B cell (primary cell): ENCODE measurements around the gene FA2H. TPM values are rescaled to one million over a fixed set of nuclear protein-coding genes. Genes with fewer than 3 reads are reported as not detected.

Experiments
- ATAC-seq: fragments of 200-7000 bp; cut with Tn5 transposase; one replicate; pipeline ENCODE4 v1.10.0; 2021; ENCODE audit warnings: low read depth, mild to moderate bottlenecking, moderate number of reproducible peaks, moderate library complexity
- CTCF ChIA-PET: fragments of 350-600 bp; sonication (Branson Sonifier 250); formaldehyde crosslinking; loops from one replicate; lab custom pipeline; 2021; ENCODE audit warnings: antibody characterized with exemption, inconsistent platforms; lab: Charles Lee
- POLR2A ChIA-PET: fragments of 350-600 bp; sonication (Branson Sonifier 250); formaldehyde crosslinking; loops from one replicate; lab custom pipeline; 2021; ENCODE audit warnings: antibody characterized with exemption; lab: Charles Lee
- DNase-seq: peaks from one replicate; pipeline ENCODE4 v3.0.0; 2013
- H2AFZ ChIP-seq: 2 replicates; pipeline ENCODE4 v1.6.1; 2012; ENCODE audit warnings: mild to moderate bottlenecking, low read depth, low read length; ENCODE audit not compliant: insufficient read depth, poor library complexity, severe bottlenecking
- H3K27ac ChIP-seq, 2 donors: 1 replicate in 1 of 2; 2 replicates in 1 of 2; pipeline ENCODE4 v1.5.1; 2012 to 2013; ENCODE audit warnings: low read length in 2 of 2, mild to moderate bottlenecking in 2 of 2, moderate library complexity in 1 of 2
- H3K27me3 ChIP-seq, 4 experiments: fragments of 200-600 bp in 1 of 4; sonication (generic) in 1 of 4; replicated peaks in 1 of 4; 1 replicate in 2 of 4; 2 replicates in 2 of 4; pipeline versions ENCODE4 v1.6.1 to v1.7.0; 2013 to 2016; ENCODE audit warnings: low read length in 3 of 4, mild to moderate bottlenecking in 2 of 4, mixed read lengths in 1 of 4, moderate library complexity in 1 of 4; ENCODE audit not compliant: insufficient read depth in 4 of 4, control insufficient read depth in 3 of 4; ENCODE audit errors: control extremely low read depth in 1 of 4
- H3K36me3 ChIP-seq, 2 experiments: replicated peaks in 1 of 2; 1 replicate in 1 of 2; 2 replicates in 1 of 2; pipeline versions ENCODE4 v1.6.1 to v1.7.1; 2013; ENCODE audit warnings: low read length in 1 of 2; ENCODE audit not compliant: insufficient read depth in 2 of 2, control insufficient read depth in 1 of 2; ENCODE audit errors: control extremely low read depth in 1 of 2, extremely low read depth in 1 of 2
- H3K4me1 ChIP-seq, 2 donors: fragments of 200-600 bp in 1 of 2; sonication (generic) in 1 of 2; 1 replicate in 1 of 2; 2 replicates in 1 of 2; pipeline versions ENCODE4 v1.5.1 to v1.6.1; 2013 to 2017; ENCODE audit warnings: low read length in 2 of 2; ENCODE audit not compliant: control insufficient read depth in 2 of 2, insufficient read depth in 2 of 2
- H3K4me2 ChIP-seq: replicated peaks from 2 replicates; pipeline ENCODE3; 2012; ENCODE audit warnings: mild to moderate bottlenecking, low read depth, low read length; ENCODE audit not compliant: poor library complexity, severe bottlenecking
- H3K4me3 ChIP-seq, 5 experiments: fragments of 200-600 bp in 1 of 5; sonication (generic) in 1 of 5; 1 replicate in 3 of 5; 2 replicates in 2 of 5; pipeline versions ENCODE4 v1.5.1 to v1.7.0; 2011 to 2016; ENCODE audit warnings: low read length in 4 of 5, mild to moderate bottlenecking in 4 of 5, low read depth in 2 of 5, control low read depth in 1 of 5, moderate library complexity in 1 of 5; ENCODE audit not compliant: insufficient read depth in 1 of 5; ENCODE audit errors: control extremely low read depth in 1 of 5, extremely low read depth in 1 of 5
- H3K79me2 ChIP-seq: fragments of 200-600 bp; sonication (generic); one replicate; pipeline ENCODE4 v1.6.0; 2016; ENCODE audit warnings: low read length; ENCODE audit not compliant: control insufficient read depth, insufficient read depth
- H3K9ac ChIP-seq: fragments of 200-600 bp; sonication (generic); 2 replicates; pipeline ENCODE4 v1.6.1; 2017; ENCODE audit warnings: mild to moderate bottlenecking, low read length, moderate library complexity
- H3K9me3 ChIP-seq, 3 donors: one replicate each; pipeline versions ENCODE4 v1.6.1 to v1.7.1; 2013; ENCODE audit warnings: low read length in 2 of 3; ENCODE audit not compliant: control insufficient read depth in 2 of 3, insufficient read depth in 1 of 3; ENCODE audit errors: control extremely low read depth in 1 of 3
- H4K20me1 ChIP-seq: 2 replicates; pipeline ENCODE4 v1.6.0; 2012; ENCODE audit warnings: mild to moderate bottlenecking, low read length; ENCODE audit not compliant: insufficient read depth, control insufficient read depth, poor library complexity, severe bottlenecking
- H3K27ac Mint-ChIP-seq: one replicate; pipeline ENCODE4 v1.8.0; 2021; ENCODE audit warnings: mixed read lengths
- H3K27me3 Mint-ChIP-seq: one replicate; pipeline ENCODE4 v1.8.0; 2021; ENCODE audit warnings: mixed read lengths
- H3K4me1 Mint-ChIP-seq: one replicate; pipeline ENCODE4 v1.8.0; 2021; ENCODE audit warnings: mixed read lengths
- H3K4me3 Mint-ChIP-seq: one replicate; pipeline ENCODE4 v1.8.0; 2021; ENCODE audit warnings: mixed read lengths
- H3K9me3 Mint-ChIP-seq: one replicate; pipeline ENCODE4 v1.8.0; 2022; ENCODE audit warnings: mixed read lengths; ENCODE audit not compliant: insufficient read depth
- EZH2 ChIP-seq: IDR thresholded peaks from 2 replicates; pipeline ENCODE4 v1.6.1; 2012; ENCODE audit warnings: borderline replicate concordance, low read depth, mild to moderate bottlenecking, moderate library complexity, low read length; ENCODE audit not compliant: insufficient read depth, poor library complexity, severe bottlenecking
- WGBS: methylation state at CpG from one replicate; pipeline ENCODE4 v1.1.5; 2013; ENCODE audit warnings: missing lambda C conversion rate; ENCODE audit not compliant: insufficient coverage; 5-methylcytosine and 5-hydroxymethylcytosine counted together
- intact Hi-C: fragments of 100-400 bp; cut with micrococcal nuclease; formaldehyde crosslinking; loops from one replicate; pipeline ENCODE4 v1.10.0; 2022
- polyA plus RNA-seq: library from polyadenylated mRNA; depleted of rRNA; stranded (reverse); fragments of >200 nt; gene quantifications from 2 replicates; pipeline ENCODE4 v1.2.3, GENCODE V29; 2012
- total RNA-seq, 2 donors: library from RNA; stranded (reverse); fragments of 120-200 nt in 1 of 2; gene quantifications; 1 replicate in 1 of 2; 2 replicates in 1 of 2; pipeline versions ENCODE4 v1.2.3 to v1.2.4, GENCODE V29; 2013 to 2022
- TF ChIP-seq, protein P1 (sequence below): fragments of 200-600 bp; IDR thresholded peaks from one replicate; pipeline ENCODE4 v1.8.0; 2022; ENCODE audit warnings: antibody characterized with exemption, mild to moderate bottlenecking

The FA2H gene
- total and polyA plus RNA-seq, 2 donors (not counting 1 experiment from before 2014, with no cell fraction given) = 1.0 to 3.6 TPM

DNA sequence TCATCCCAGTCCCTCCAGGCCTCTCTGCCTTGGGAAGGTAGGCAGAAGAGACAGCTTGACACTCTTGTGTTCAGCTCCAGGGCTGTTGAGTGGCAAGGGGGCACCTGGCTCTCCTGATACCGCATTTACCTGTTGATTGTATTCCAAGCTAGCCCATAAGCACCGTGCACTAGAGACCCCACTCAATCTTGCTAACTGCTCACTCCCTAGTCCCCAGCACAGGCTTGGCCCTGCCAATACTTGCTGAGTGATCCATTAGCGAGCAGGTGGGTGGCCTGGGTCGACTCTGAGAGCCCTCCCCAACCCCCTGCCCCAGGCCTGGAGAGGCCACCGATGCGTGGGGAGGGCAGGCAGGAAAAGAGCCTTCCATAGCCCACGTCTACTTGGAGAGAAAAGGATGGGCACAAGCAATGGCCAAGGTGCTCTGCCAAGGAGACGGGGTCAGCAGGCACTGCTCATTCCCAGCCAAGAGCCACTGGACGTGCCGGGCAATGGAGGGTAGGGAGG lies 29.5 kb downstream of the FA2H start:
- Histone ChIP-seq H3K27me3 (no peaks in the 10 kb centered on the region), H3K4me2 (no peak overlapping the region), H4K20me1 (no peaks in the 10 kb centered on the region), H3K9ac (no peak overlapping the region), H3K27ac (no peak overlapping the region), H3K4me1 (no peaks in the 10 kb centered on the region), H3K4me3 (no peak overlapping the region), H2AFZ (no peak overlapping the region), H3K79me2 (no peaks in the 10 kb centered on the region), H3K9me3 (peaks cover 0 to 3% (median 0%) of the 10 kb centered on the region in 3 donors), H3K36me3 (no peaks in the 10 kb centered on the region)
- no peak for ATAC-seq
- ChIA-PET CTCF (no interaction called here), POLR2A (no interaction called here)
- Mint-ChIP-seq H3K9me3 (no peaks in the 10 kb centered on the region), H3K4me3 (no peak overlapping the region), H3K27me3 (no peaks in the 10 kb centered on the region), H3K27ac (no peak overlapping the region), H3K4me1 (no peaks in the 10 kb centered on the region)
- intact Hi-C loops = no loop called here
- TF ChIP-seq EZH2 = no peak
- 89% methylated on average over 7 of the region's 10 CpGs for WGBS
- DNase-seq = no peak

DNA sequence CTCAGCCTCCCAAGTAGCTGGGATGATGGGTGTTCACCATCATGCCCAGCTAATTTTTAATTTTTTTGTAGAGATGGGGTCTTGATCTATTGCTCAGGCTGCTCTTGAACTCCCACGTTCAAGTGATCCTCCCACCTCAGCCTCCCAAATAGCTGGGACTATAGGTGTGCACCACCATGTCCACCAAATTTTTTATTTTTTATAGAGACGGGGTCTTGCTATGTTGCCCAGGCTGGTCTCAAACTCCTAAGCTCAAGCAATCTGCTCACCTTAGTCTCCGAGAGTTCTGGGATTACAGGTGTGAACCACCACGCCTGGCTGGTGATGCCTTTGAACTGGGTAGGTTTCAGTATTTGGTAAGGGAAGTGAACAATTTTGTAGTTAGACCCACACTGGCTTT lies 30.1 kb downstream of the FA2H start:
- H3K36me3 ChIP-seq = no peaks in the 10 kb centered on the region
- no peak overlapping the region for H3K27ac ChIP-seq
- Mint-ChIP-seq H3K9me3 (no peaks in the 10 kb centered on the region), H3K4me1 (no peaks in the 10 kb centered on the region), H3K4me3 (no peak overlapping the region), H3K27me3 (no peaks in the 10 kb centered on the region), H3K27ac (no peak overlapping the region)
- no peaks in the 10 kb centered on the region for H3K79me2 ChIP-seq
- ATAC-seq (no peak), DNase-seq (no peak)
- H4K20me1 ChIP-seq = no peaks in the 10 kb centered on the region
- no peak overlapping the region for H3K4me2 ChIP-seq
- H2AFZ ChIP-seq = no peak overlapping the region
- intact Hi-C loops = no loop called here
- WGBS = 93% methylated on average over 3 of the region's 4 CpGs
- peaks cover 0 to 3% (median 0%) of the 10 kb centered on the region in 3 donors for H3K9me3 ChIP-seq
- no peaks in the 10 kb centered on the region for H3K27me3 ChIP-seq
- CTCF ChIA-PET = no interaction called here
- no peak overlapping the region for H3K4me3 ChIP-seq
- no peak overlapping the region for H3K9ac ChIP-seq
- TF ChIP-seq, protein P1, sequence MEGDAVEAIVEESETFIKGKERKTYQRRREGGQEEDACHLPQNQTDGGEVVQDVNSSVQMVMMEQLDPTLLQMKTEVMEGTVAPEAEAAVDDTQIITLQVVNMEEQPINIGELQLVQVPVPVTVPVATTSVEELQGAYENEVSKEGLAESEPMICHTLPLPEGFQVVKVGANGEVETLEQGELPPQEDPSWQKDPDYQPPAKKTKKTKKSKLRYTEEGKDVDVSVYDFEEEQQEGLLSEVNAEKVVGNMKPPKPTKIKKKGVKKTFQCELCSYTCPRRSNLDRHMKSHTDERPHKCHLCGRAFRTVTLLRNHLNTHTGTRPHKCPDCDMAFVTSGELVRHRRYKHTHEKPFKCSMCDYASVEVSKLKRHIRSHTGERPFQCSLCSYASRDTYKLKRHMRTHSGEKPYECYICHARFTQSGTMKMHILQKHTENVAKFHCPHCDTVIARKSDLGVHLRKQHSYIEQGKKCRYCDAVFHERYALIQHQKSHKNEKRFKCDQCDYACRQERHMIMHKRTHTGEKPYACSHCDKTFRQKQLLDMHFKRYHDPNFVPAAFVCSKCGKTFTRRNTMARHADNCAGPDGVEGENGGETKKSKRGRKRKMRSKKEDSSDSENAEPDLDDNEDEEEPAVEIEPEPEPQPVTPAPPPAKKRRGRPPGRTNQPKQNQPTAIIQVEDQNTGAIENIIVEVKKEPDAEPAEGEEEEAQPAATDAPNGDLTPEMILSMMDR = no peak
- TF ChIP-seq EZH2 = no peak
- POLR2A ChIA-PET = interaction anchor here (0.7 kb wide), 1 partner anchor 44 kb away, joined by 6 read pairs; the partner anchor contains the start of gene MLKL
- H3K4me1 ChIP-seq = no peaks in the 10 kb centered on the region
